Activated CD8-positive, alpha-beta memory T cell treated with anti-CD3 and anti-CD28 coated beads for 1 hour (primary cell): Measurements from ENCODE around the gene TRIO.

ENCODE experiments used
- DNase-seq, 2 donors: peaks; one replicate each; pipeline ENCODE4 v3.0.0-alpha.2; 2020; ENCODE audit warnings: low read depth in 1 of 2; ENCODE audit errors: extremely low read depth in 1 of 2

The TRIO gene

DNA sequence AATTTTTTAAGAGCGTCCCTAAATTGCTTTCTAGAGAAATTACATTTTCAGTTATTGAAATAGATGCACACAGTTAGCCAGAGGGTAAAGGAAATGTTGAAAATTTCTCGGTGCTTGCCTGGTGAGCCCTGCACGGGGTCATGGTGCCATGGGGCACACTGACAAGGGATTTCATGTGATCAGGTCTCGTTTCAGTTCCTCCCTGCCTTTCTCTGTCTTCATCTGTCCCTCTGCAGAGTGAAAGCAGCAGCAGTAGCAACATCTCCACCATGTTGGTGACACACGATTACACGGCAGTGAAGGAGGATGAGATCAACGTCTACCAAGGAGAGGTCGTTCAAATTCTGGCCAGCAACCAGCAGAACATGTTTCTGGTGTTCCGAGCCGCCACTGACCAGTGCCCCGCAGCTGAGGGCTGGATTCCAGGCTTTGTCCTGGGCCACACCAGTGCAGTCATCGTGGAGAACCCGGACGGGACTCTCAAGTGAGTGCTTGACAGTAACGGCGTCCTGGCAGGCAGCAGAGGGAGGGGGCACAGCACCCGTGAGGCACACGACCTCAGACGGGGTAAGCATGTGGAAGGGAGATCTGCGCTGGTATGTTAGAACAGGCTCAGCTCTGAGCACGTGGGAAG is 349.3 kb downstream of the TRIO start:
- no peak for DNase-seq

DNA sequence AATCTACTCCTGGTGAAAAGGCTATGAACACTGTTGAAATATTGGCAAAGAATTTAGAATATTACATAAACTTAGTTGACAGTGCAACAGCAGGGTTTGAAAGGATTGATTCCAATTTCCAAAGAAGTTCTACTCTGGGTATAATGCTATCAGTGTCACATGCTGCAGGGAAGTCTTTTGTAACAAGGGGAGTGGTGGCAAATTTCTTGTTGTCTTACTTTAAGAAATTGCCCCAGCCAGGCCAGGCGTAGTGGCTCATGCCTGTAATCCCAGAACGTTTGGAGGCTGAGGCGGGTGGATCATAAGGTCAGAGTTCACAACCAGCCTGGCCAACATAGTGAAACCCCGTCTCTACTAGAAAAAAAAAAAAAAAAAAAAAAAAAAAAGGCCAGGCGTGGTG is 352.2 kb downstream of the TRIO start:
- DNase-seq, result no peak

DNA sequence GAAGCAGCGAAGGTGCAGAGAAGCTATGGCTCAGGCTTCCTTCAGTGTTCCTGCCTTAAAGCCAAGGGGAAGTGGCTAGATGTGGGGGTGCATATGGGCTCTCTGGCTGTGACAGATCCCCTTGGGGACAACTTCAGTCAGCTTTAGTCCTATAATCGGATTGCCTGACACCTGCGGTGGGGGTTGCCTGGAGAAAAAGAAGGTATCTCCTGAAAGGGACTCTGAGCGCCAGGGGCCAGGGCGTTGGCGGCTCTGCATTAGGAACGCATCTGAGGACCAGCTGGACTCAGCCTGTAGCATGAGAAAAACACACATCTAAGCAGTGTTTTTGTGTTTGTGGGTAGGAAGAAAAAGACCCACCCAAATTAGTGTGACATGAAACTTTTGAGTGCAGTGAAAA is 354.2 kb downstream of the TRIO start:
- no peak for DNase-seq

DNA sequence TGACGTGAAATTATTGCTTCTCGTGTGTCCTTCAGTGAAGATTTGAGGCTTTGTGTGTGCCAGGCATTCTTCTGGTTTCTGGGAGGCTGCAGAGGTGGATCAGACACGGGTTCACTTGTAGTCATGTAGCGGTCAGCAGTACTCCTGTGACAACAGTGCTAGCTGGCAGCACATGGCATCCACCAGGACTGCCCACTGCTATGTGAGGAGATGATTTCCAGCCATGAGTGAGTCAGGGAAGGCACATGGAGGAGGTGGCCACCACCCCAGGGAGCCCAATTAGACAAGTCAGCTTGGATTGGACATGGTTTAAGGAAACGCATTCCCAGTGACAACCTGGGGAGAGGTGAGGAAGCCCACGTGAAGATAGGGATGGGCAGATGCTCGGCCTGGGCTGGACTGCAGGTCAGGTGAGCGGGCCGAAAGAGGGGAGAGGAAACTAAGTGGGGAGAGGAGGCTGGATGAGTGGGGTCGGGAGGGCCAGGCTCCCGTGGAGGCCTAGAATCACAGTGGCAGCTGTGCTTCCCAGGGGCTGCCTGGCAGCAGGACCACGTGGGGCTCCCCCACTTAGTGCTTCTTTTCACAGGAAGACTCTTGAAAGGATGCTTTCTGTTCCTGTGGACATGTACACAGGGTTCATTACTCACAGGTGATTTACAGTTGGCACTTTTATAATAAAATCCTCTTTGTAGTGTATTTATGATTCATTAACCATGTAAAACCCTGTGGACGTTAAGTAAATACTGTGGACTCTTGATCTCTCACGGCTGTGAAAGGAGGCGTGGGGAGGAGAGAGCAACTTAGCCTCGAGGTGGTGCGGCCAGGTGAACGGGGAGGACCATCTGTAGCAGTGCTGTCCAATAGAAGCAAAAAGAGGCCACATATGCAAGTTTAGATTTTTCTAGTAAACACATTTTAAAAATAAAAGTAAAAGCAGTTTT is 358.5 kb downstream of the TRIO start:
- no peak for DNase-seq

DNA sequence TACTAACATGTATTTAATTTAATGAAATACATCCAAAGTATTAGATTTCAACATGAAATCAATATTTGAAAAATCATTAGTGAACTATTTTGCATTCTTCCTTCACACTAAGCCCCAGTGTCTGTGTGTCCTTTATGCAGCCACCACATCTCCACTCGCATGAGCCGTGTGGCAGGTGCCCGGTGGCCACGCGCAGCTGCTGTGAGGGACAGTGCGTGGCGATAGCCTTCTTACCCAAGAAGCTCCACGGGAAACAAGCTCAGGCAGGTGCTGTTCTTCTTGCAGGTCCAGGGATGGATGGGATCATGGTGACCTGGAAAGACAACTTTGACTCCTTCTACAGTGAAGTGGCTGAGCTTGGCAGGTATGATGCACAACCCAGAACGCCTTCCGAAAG is 359.1 kb downstream of the TRIO start:
- no peak for DNase-seq

GRCh38 chr5:14503017-14503680 is 360.0 kb downstream of the TRIO start:
- DNase-seq, result no peak

GRCh38 chr5:14503681-14504331 is 360.7 kb downstream of the TRIO start:
- DNase-seq, result no peak

DNA sequence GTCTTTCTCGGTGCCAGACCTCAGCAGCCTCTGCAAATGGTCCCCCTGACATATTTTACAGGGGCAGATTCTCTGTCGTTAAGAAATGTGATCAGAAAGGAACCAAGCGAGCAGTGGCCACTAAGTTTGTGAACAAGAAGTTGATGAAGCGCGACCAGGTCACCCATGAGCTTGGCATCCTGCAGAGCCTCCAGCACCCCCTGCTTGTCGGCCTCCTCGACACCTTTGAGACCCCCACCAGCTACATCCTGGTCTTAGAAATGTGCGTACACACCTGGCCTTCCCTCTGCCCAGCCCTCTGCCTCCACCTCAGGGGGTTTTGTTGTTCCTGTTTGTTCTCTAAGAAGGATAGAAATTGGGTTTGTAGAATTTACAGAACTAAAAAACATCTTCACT is 361.2 kb downstream of the TRIO start:
- DNase-seq, result no peak

DNA sequence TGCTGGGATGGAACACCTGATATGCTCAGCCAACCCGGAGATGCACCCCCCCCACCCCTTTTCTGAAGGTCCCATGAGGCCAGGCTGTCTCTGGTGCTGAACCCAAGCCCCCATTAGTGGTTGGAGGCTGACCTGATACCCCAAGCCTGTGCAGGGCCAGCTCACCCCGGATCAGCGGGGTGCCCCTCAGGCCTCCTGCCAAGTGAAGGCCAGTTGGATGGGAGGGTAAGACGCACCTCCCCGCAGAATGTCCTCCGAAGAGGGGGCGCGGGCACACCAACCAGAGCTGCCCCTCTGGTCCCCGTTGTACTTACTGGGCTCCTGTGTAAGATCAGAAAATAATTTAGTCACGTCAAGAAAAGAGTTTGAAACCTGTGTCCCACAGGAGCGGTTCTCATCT is 361.7 kb downstream of the TRIO start:
- no peak for DNase-seq

GRCh38 chr5:14505310-14506139 is 362.4 kb downstream of the TRIO start:
- no peak for DNase-seq

DNA sequence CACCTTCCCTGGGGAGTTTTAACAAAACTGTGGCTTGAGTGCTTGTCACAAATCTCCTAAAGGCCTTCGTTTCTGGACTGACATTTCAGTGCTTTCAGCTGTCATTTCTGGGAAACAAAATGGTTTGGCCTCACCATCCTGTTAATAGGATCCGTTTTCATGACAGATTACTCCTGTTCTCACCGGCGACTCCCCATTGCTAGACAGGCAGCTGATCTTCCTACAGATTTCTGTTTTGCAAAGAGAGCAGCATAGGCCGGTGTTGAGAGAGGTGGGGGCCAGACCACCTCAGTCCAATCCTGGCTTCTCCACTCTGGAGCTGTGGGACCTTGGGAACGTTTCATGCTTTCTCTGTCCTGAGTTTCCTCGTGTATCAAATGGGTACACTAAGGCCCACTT is 363.0 kb downstream of the TRIO start:
- DNase-seq, result no peak

- DNase-seq, result no peak
Measured at GRCh38 chr5:14506661-14507060, 363.5 kb downstream of the TRIO start.

DNA sequence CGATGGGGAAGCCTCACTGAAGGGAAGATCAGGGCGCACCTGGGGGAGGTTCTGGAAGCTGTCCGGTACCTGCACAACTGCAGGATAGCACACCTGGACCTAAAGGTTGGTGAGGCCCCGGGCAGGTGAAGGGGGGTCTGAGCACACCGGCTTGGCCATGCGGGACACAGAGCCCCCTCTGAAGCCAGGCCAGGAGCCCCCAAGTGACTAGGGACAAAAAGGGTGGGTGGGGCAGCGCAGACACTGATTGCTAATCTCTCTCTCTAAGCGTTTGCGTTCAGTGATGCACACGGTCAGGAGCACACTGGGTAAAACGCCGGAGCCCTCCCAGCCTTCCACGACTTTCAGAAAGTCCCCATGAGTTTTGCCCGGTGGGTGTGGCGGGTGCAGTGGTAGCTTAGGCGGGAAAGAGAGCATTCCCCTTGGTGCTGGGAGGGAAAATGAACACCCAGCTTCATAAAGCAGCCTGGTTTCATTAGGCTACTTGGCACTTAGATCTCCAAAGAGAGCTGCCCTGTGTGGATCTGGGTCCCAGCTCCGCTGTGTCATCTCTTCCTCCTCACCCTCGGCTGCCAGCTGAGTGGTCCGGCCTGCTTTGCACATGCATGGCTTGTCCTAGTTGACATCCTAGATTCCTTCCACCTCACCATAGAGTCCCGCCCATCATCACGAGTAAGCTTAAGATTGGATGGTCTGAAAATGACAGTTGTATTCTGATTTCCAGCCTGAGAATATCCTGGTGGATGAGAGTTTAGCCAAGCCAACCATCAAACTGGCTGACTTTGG is 364.2 kb downstream of the TRIO start:
- no peak for DNase-seq

GRCh38 chr5:14508046-14508445 is 364.9 kb downstream of the TRIO start:
- no peak for DNase-seq

- no peak for DNase-seq
Measured at GRCh38 chr5:14509556-14509955, 366.4 kb downstream of the TRIO start.

GRCh38 chr5:14510156-14510734 is 367.1 kb downstream of the TRIO start:
- no peak for DNase-seq

DNA sequence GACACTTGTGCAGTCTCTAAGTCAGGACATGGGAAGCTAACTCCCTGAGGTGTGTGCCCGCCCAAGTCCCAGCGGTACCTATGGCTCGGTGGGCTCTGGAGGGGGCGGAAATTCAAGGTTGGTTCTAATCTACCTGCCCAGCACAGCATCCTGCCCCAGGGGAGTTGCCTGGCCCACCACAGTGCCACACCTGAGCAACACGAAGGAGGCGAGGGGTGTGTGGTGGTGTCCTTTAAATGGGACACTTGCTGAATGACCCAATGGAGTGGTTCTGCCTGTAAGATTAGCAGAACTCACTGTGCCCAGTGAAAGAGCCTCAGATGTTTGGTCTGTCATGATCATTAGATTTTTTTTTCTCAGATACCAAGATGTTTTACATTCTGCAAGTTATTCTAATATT is 367.7 kb downstream of the TRIO start:
- no peak for DNase-seq

GRCh38 chr5:14512574-14512973 is 369.4 kb downstream of the TRIO start:
- no peak for DNase-seq

DNA sequence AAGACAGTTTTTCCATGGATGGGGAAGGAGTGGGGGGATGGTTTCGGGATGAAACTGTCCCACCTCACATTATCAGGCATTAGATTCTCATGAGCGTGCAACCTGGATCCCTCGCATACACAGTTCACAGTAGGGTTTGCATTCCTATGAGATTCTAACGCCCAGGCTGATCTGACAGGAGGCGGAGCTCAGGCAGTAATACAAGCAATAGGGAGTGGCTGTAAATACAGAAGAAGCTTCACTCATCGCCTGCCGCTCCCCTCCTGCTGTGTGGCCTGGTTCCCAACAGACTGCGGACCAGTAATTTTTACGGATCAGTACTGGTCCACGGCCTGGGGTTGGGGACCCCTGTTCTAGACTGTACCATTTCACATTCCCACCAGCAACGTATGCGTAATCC is 370.1 kb downstream of the TRIO start:
- no peak for DNase-seq
